Esophagus muscularis mucosa (tissue), 4 donors: ENCODE data around the gene FTO. TPM values are rescaled to one million over a fixed set of nuclear protein-coding genes. Genes with fewer than 3 reads are reported as not detected.

Experiments
- DNase-seq: peaks from one replicate; pipeline ENCODE4 v3.0.0-alpha.2; 2017; ENCODE audit errors: extremely low spot score
- H3K27ac ChIP-seq, 4 donors: fragments of 200-600 bp; sonication (generic); replicated peaks in 1 of 4; 1 replicate in 3 of 4; 2 replicates in 1 of 4; pipeline ENCODE4 v1.5.1; 2016 to 2019; ENCODE audit warnings: mild to moderate bottlenecking in 1 of 4
- H3K27me3 ChIP-seq, 4 donors: fragments of 200-600 bp; sonication (generic); one replicate each; pipeline versions ENCODE4 v1.5.1 to v1.6.0; 2016 to 2019
- H3K36me3 ChIP-seq, 4 donors: fragments of 200-600 bp; sonication (generic); one replicate each; pipeline ENCODE4 v1.5.1; 2016 to 2019
- H3K4me1 ChIP-seq, 4 donors: fragments of 200-600 bp; sonication (generic); one replicate each; pipeline ENCODE4 v1.5.1; 2016 to 2019
- H3K4me3 ChIP-seq, 4 donors: fragments of 200-600 bp; sonication (generic); 1 replicate in 2 of 4; 2 replicates in 2 of 4; pipeline ENCODE4 v1.5.1; 2016 to 2019; ENCODE audit warnings: mild to moderate bottlenecking in 4 of 4, moderate library complexity in 1 of 4
- H3K9me3 ChIP-seq, 4 donors: fragments of 200-600 bp; sonication (generic); 1 replicate in 3 of 4; 2 replicates in 1 of 4; pipeline ENCODE4 v1.5.1; 2016 to 2019
- EP300 ChIP-seq: sonication (generic); formaldehyde crosslinking; IDR thresholded peaks from one replicate; pipeline ENCODE4 v1.6.1; 2017; ENCODE audit warnings: antibody characterized with exemption
- POLR2A ChIP-seq: fragments of 450-650 bp; IDR thresholded peaks from one replicate; pipeline ENCODE4 v1.6.1; 2017; ENCODE audit warnings: antibody characterized with exemption, moderate library complexity, mild to moderate bottlenecking, low read depth
- POLR2AphosphoS5 ChIP-seq, 2 donors: sonication (generic); formaldehyde crosslinking; IDR thresholded peaks; one replicate each; pipeline ENCODE4 v1.6.1; 2017; ENCODE audit warnings: antibody characterized with exemption in 2 of 2
- WGBS: methylation state at CpG from one replicate; pipeline ENCODE4 v1.1.5; 2018; 5-methylcytosine and 5-hydroxymethylcytosine counted together
- intact Hi-C: fragments of 100-400 bp; cut with DNase I; formaldehyde crosslinking; loops from one replicate; pipeline ENCODE4 v1.15.1; 2023
- total RNA-seq, 4 donors: library from RNA; depleted of rRNA; stranded (reverse); fragments of >200 nt; gene quantifications; one replicate each; pipeline versions ENCODE4 v1.1.0 to v1.2.1, GENCODE V29; 2016
- TF ChIP-seq, protein P1 (sequence below), 3 experiments: fragments of 200-600 bp in 2 of 3; fragments of 450-650 bp in 1 of 3; sonication (generic) in 2 of 3; IDR thresholded peaks; one replicate each; pipeline ENCODE4 v1.5.1; 2017 to 2019; ENCODE audit warnings: antibody characterized with exemption in 3 of 3, mild to moderate bottlenecking in 2 of 3, moderate library complexity in 1 of 3

FTO gene
- total RNA-seq, 4 donors from 2014 or later: 101 to 121 (median 112) TPM

DNA sequence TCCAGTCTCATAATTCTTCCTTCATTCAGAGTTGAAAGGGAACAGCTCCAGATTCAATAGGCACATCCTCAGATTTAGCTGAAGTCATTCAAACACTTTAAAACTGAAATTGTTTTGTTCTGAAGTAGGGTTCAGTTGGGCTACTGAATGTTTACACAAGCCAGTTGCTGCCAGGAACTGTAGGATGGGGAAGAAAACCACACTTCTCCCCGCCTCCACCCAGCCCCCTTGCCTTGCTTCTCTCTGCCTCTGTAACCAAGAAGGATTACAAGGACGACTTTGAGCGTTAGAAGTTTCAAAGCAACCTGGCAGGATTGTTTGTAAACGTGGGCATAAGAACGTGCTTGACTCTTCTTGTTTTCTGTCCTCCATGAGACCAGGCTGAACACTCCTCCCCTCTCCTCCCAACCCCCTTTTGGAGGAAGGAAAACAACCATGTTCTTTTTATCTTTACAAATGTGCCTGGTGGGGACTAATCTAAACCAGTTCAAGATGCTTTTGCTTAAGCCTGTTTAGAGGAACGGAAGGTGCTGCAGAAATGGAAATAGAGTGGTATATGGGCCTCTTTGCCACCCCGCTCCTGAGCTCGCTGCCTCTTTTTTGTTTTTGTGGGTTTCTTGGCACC is 287.9 kb downstream of the FTO start:
- Histone ChIP-seq H3K36me3 (no peaks in the 10 kb centered on the region), H3K4me3 (no peak overlapping the region), H3K27me3 (no peaks in the 10 kb centered on the region), H3K9me3 (no peaks in the 10 kb centered on the region), H3K4me1 (peaks cover 0 to 18% (median 14%) of the 10 kb centered on the region in 4 donors), H3K27ac (no peak overlapping the region)
- WGBS: 53% methylated on average over 8 of the region's 8 CpGs
- DNase-seq: no peak
- no peak for TF ChIP-seq EP300
- no peak for TF ChIP-seq POLR2AphosphoS5 (IDR thresholded peaks at IDR 0.05)
- TF ChIP-seq, protein P1, sequence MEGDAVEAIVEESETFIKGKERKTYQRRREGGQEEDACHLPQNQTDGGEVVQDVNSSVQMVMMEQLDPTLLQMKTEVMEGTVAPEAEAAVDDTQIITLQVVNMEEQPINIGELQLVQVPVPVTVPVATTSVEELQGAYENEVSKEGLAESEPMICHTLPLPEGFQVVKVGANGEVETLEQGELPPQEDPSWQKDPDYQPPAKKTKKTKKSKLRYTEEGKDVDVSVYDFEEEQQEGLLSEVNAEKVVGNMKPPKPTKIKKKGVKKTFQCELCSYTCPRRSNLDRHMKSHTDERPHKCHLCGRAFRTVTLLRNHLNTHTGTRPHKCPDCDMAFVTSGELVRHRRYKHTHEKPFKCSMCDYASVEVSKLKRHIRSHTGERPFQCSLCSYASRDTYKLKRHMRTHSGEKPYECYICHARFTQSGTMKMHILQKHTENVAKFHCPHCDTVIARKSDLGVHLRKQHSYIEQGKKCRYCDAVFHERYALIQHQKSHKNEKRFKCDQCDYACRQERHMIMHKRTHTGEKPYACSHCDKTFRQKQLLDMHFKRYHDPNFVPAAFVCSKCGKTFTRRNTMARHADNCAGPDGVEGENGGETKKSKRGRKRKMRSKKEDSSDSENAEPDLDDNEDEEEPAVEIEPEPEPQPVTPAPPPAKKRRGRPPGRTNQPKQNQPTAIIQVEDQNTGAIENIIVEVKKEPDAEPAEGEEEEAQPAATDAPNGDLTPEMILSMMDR (IDR thresholded peaks at IDR 0.05): no peak
- TF ChIP-seq POLR2A: no peak
- intact Hi-C loops: no loop called here

DNA sequence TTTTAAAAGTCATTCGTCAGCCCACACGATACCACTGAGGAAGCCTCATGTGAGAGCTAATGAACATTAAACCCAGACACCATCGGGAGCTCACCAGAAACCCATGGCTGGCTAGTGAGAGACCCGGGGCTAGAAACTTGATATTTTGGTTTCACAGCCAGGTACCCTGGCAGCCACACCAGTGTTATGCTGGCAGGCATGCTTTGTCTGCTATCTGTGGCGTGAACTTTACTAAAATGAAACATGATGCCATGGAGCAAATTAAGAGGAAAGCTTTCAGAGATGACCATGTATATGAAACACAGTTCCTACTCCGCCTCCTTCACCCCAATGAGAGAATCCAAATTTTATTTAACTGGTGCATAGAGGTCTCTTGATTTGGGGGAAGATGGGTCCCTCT is 291.4 kb downstream of the FTO start:
- WGBS: 98% methylated on average over 6 of the region's 6 CpGs
- TF ChIP-seq POLR2AphosphoS5 (IDR thresholded peaks at IDR 0.05): no peak
- no peak for TF ChIP-seq EP300
- TF ChIP-seq, protein P1 (IDR thresholded peaks at IDR 0.05): no peak
- no peak for TF ChIP-seq POLR2A
- Histone ChIP-seq H3K27ac (no peak overlapping the region), H3K36me3 (no peaks in the 10 kb centered on the region), H3K9me3 (no peaks in the 10 kb centered on the region), H3K4me1 (peaks cover 0 to 18% (median 17%) of the 10 kb centered on the region in 4 donors), H3K4me3 (no peak overlapping the region), H3K27me3 (no peaks in the 10 kb centered on the region)
- intact Hi-C loops: no loop called here
- DNase-seq: no peak

DNA sequence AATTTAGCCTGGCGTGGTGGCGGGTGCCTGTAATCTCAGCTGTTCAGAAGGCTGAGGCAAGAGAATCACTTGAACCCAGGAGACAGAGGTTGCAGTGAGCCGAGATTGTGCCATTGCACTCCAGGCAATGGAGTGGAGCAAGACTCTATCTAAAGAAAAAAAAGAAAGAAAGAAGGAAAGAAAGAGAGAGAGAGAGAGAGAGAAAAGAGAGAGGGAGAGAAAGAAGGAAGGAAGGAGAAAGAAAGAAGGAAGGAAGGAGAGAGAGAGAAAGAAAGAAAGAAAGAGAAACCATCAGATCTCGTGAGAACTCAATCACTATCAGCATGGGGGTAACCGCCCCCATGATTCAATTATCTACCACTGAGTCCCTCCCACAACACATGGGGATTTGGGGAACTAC is 293.0 kb downstream of the FTO start:
- intact Hi-C loops: no loop called here
- Histone ChIP-seq H3K27ac (no peak overlapping the region), H3K4me1 (peaks cover 0 to 7% (median 2%) of the 10 kb centered on the region in 4 donors), H3K36me3 (no peaks in the 10 kb centered on the region), H3K9me3 (no peaks in the 10 kb centered on the region), H3K4me3 (no peak overlapping the region), H3K27me3 (no peaks in the 10 kb centered on the region)
- TF ChIP-seq, protein P1 (IDR thresholded peaks at IDR 0.05): no peak
- TF ChIP-seq POLR2A (no peak), EP300 (no peak), POLR2AphosphoS5 (IDR thresholded peaks at IDR 0.05) (no peak)
- no peak for DNase-seq
- 96% methylated on average over 5 of the region's 5 CpGs for WGBS

DNA sequence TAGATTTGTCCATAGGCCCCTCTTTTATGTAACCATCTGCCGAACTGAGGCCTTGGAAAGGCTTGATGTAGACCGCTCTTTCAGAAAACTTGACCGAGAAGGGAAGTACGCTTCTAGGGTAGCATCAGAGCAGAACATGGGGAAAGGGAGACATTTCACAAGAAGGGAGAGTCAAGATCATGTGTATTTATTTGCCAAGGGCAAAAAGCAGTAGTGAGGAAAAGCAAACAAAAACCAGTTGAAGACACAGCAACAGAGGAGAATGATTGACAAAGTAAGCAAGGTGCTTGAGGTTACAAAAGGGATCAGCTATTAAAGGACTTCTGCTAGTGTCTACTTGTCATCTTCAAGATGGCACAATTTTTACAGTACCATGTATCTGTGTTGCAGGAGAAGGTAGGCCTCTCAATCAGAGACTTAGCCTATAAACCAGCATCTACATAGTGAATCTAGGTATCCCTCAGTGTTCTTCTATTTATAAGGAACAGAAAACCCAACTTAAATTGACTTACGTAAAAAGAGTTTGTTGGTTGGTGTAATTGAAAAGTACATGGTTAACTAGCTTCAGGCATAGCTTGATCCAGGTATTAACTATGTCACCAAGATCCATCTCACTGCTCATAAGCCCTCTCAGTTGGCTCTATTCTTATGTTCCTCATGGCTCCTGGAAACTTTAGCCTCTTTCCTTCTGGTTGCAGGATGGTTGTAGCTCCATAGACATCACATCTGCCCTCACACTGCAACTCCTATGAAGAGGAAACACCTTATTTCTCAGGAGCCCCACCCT is 294.3 kb downstream of the FTO start:
- intact Hi-C loops: no loop called here
- DNase-seq: no peak
- TF ChIP-seq, protein P1 (IDR thresholded peaks at IDR 0.05): no peak
- TF ChIP-seq POLR2AphosphoS5 (IDR thresholded peaks at IDR 0.05) (no peak), POLR2A (no peak), EP300 (no peak)
- Histone ChIP-seq H3K27ac (no peak overlapping the region), H3K4me3 (no peak overlapping the region), H3K9me3 (no peaks in the 10 kb centered on the region), H3K27me3 (no peaks in the 10 kb centered on the region), H3K4me1 (peaks cover 0 to 7% (median 0%) of the 10 kb centered on the region in 4 donors), H3K36me3 (no peaks in the 10 kb centered on the region)
- 94% methylated on average over 5 of the region's 5 CpGs for WGBS
